Esophagus muscularis mucosa (tissue), 4 donors: Measurements from ENCODE around the gene AIFM3. TPM values are rescaled to one million over a fixed set of nuclear protein-coding genes. Genes with fewer than 3 reads are reported as not detected.

Experiments used
- DNase-seq: peaks from one replicate; pipeline ENCODE4 v3.0.0-alpha.2; 2017; ENCODE audit errors: extremely low spot score
- H3K27ac ChIP-seq, 4 donors: fragments of 200-600 bp; sonication (generic); replicated peaks in 1 of 4; 1 replicate in 3 of 4; 2 replicates in 1 of 4; pipeline ENCODE4 v1.5.1; 2016 to 2019; ENCODE audit warnings: mild to moderate bottlenecking in 1 of 4
- H3K27me3 ChIP-seq, 4 donors: fragments of 200-600 bp; sonication (generic); one replicate each; pipeline versions ENCODE4 v1.5.1 to v1.6.0; 2016 to 2019
- H3K36me3 ChIP-seq, 4 donors: fragments of 200-600 bp; sonication (generic); one replicate each; pipeline ENCODE4 v1.5.1; 2016 to 2019
- H3K4me1 ChIP-seq, 4 donors: fragments of 200-600 bp; sonication (generic); one replicate each; pipeline ENCODE4 v1.5.1; 2016 to 2019
- H3K4me3 ChIP-seq, 4 donors: fragments of 200-600 bp; sonication (generic); 1 replicate in 2 of 4; 2 replicates in 2 of 4; pipeline ENCODE4 v1.5.1; 2016 to 2019; ENCODE audit warnings: mild to moderate bottlenecking in 4 of 4, moderate library complexity in 1 of 4
- H3K9me3 ChIP-seq, 4 donors: fragments of 200-600 bp; sonication (generic); 1 replicate in 3 of 4; 2 replicates in 1 of 4; pipeline ENCODE4 v1.5.1; 2016 to 2019
- EP300 ChIP-seq: sonication (generic); formaldehyde crosslinking; IDR thresholded peaks from one replicate; pipeline ENCODE4 v1.6.1; 2017; ENCODE audit warnings: antibody characterized with exemption
- POLR2A ChIP-seq: fragments of 450-650 bp; IDR thresholded peaks from one replicate; pipeline ENCODE4 v1.6.1; 2017; ENCODE audit warnings: antibody characterized with exemption, moderate library complexity, mild to moderate bottlenecking, low read depth
- POLR2AphosphoS5 ChIP-seq, 2 donors: sonication (generic); formaldehyde crosslinking; IDR thresholded peaks; one replicate each; pipeline ENCODE4 v1.6.1; 2017; ENCODE audit warnings: antibody characterized with exemption in 2 of 2
- WGBS: methylation state at CpG from one replicate; pipeline ENCODE4 v1.1.5; 2018; 5-methylcytosine and 5-hydroxymethylcytosine counted together
- intact Hi-C: fragments of 100-400 bp; cut with DNase I; formaldehyde crosslinking; loops from one replicate; pipeline ENCODE4 v1.15.1; 2023
- total RNA-seq, 4 donors: library from RNA; depleted of rRNA; stranded (reverse); fragments of >200 nt; gene quantifications; one replicate each; pipeline versions ENCODE4 v1.1.0 to v1.2.1, GENCODE V29; 2016
- TF ChIP-seq, protein P1 (sequence below), 3 experiments: fragments of 200-600 bp in 2 of 3; fragments of 450-650 bp in 1 of 3; sonication (generic) in 2 of 3; IDR thresholded peaks; one replicate each; pipeline ENCODE4 v1.5.1; 2017 to 2019; ENCODE audit warnings: antibody characterized with exemption in 3 of 3, mild to moderate bottlenecking in 2 of 3, moderate library complexity in 1 of 3

The AIFM3 gene
- total RNA-seq, result 1 to 10 TPM in 3 of 4 donors, under 1 TPM in 1; 0.92 to 1.7 (median 1.4) TPM

- Histone ChIP-seq H3K27me3 (peaks cover 0 to 18% (median 4%) of the 10 kb centered on the region in 4 donors), H3K4me3 (no peak within 1 kb of the TSS), H3K36me3 (no peaks in the 10 kb centered on the region), H3K4me1 (peaks cover 8 to 28% (median 21%) of the 10 kb centered on the region in 4 donors), H3K27ac (no peak within 1 kb of the TSS), H3K9me3 (no peaks in the 10 kb centered on the region)
- no peak for TF ChIP-seq POLR2A
- TF ChIP-seq POLR2AphosphoS5 (IDR thresholded peaks at IDR 0.05), result no peak
- TF ChIP-seq, protein P1, sequence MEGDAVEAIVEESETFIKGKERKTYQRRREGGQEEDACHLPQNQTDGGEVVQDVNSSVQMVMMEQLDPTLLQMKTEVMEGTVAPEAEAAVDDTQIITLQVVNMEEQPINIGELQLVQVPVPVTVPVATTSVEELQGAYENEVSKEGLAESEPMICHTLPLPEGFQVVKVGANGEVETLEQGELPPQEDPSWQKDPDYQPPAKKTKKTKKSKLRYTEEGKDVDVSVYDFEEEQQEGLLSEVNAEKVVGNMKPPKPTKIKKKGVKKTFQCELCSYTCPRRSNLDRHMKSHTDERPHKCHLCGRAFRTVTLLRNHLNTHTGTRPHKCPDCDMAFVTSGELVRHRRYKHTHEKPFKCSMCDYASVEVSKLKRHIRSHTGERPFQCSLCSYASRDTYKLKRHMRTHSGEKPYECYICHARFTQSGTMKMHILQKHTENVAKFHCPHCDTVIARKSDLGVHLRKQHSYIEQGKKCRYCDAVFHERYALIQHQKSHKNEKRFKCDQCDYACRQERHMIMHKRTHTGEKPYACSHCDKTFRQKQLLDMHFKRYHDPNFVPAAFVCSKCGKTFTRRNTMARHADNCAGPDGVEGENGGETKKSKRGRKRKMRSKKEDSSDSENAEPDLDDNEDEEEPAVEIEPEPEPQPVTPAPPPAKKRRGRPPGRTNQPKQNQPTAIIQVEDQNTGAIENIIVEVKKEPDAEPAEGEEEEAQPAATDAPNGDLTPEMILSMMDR (IDR thresholded peaks at IDR 0.05), result no peak
- TF ChIP-seq EP300, result no peak
- WGBS, result 74% methylated on average over 12 of the region's 22 CpGs
- intact Hi-C loops, result loop anchor here (10.0 kb wide), 2 partner anchors 48 to 82 kb away; partner anchors contain the start of gene P2RX6
- no peak for DNase-seq
Measured at GRCh38 chr22:20966883-20967696, at the start of gene AIFM3. TSS of gene AIFM3 (plus strand) at chr22:20967255. CDS start at chr22:20967945, 690 bp downstream.

DNA sequence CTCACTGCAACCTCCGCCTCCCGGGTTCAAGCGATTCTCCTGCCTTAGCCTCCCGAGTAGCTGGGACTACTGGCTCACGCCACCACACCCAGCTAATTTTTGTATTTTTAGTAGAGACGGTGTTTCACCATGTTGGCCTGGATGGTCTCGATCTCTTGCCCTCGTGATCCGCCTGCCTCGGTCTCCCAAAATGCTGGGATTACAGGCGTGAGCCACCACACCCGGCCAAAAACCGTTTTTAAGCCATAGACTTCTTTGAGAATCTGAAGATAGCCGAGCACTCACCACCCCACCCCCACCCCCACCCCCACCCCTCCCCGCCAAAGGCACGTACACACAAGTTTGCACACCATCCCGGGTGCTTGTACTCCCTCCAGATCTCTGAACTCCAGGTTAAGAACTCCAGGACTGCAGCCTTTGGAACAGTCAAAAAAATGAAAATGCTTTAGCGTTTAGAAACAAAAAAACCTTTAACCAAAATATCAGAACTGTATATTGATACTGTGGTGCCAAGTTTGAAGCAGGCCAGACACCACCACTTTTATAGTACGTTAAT lies 48.3 kb upstream of the AIFM3 start:
- intact Hi-C loops, result loop anchor here (5.0 kb wide), 1 partner anchor 84 kb away; the partner anchor contains the start of gene THAP7
- H3K4me1 ChIP-seq, result peaks cover 30 to 55% (median 52%) of the 10 kb centered on the region in 4 donors
- no peaks in the 10 kb centered on the region for H3K27me3 ChIP-seq
- TF ChIP-seq EP300 (no peak), POLR2AphosphoS5 (IDR thresholded peaks at IDR 0.05) (no peak), POLR2A (no peak)
- TF ChIP-seq, protein P1 (IDR thresholded peaks at IDR 0.05), result no peak
- H3K9me3 ChIP-seq, result no peaks in the 10 kb centered on the region
- H3K4me3 ChIP-seq, result peak overlapping the region; percentile 69 to 100 (median 82)
- no peak for DNase-seq
- H3K36me3 ChIP-seq, result no peaks in the 10 kb centered on the region
- 1% methylated on average over 13 of the region's 19 CpGs for WGBS
- H3K27ac ChIP-seq, result peak overlapping the region; percentile 93 to 97 (median 96)

DNA sequence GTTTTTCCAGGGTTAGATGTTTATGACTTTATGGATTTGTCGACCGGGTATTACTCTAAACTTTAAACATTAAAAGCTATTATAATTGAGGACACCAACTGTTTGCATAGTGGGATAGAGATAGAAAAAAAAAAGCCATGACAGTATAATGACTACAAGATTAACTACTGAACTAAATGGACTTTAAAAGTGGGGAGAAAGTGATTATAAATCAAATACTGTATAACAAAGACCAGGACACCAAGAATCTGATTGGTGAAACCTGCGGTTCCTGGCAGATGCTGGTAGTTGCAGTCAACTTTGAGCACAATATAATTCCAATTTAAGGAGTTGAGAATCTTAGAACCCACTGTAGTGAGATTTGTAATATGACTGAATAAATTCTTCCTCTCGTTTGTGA lies 47.3 kb upstream of the AIFM3 start:
- Histone ChIP-seq H3K4me3 (peak overlapping the region; percentile 69 to 100 (median 82)), H3K9me3 (no peaks in the 10 kb centered on the region), H3K36me3 (no peaks in the 10 kb centered on the region), H3K4me1 (peaks cover 30 to 62% (median 60%) of the 10 kb centered on the region in 4 donors), H3K27me3 (no peaks in the 10 kb centered on the region), H3K27ac (peak overlapping the region; percentile 45 to 97 (median 73))
- intact Hi-C loops, result loop anchor here (5.0 kb wide), 1 partner anchor 83 kb away; the partner anchor contains the start of gene THAP7
- WGBS, result 6% methylated on average over 4 of the region's 4 CpGs
- DNase-seq, result no peak
- no peak for TF ChIP-seq POLR2AphosphoS5 (IDR thresholded peaks at IDR 0.05)
- TF ChIP-seq EP300, result no peak
- TF ChIP-seq, protein P1 (IDR thresholded peaks at IDR 0.05), result no peak
- no peak for TF ChIP-seq POLR2A

- intact Hi-C loops, result no loop called here
- no peak for TF ChIP-seq POLR2A
- TF ChIP-seq POLR2AphosphoS5 (IDR thresholded peaks at IDR 0.05), result no peak
- no peak for TF ChIP-seq EP300
- TF ChIP-seq, protein P1 (IDR thresholded peaks at IDR 0.05), result no peak
- Histone ChIP-seq H3K36me3 (no peaks in the 10 kb centered on the region), H3K27ac (peak overlapping the region; percentile 45 to 97 (median 73)), H3K4me1 (peaks cover 33 to 71% (median 67%) of the 10 kb centered on the region in 4 donors), H3K9me3 (no peaks in the 10 kb centered on the region), H3K27me3 (no peaks in the 10 kb centered on the region), H3K4me3 (peak overlapping the region; percentile 69 to 100 (median 82))
- WGBS, result 22% methylated on average over 3 of the region's 3 CpGs
- DNase-seq, result no peak
Measured at GRCh38 chr22:20920881-20921203, 46.2 kb upstream of the AIFM3 start.
